CD1c-positive myeloid dendritic cell (primary cell): ENCODE results near the gene HIBCH.
"Not testable (repeated sequence)": the region's sequence is repeated elsewhere in the genome, so short reads cannot be mapped to it uniquely, and the experiment has no call there.

Experiments used
- DNase-seq: peaks from one replicate; pipeline ENCODE4 v3.0.0-alpha.2; 2016; ENCODE audit errors: extremely low spot score

The HIBCH gene

GRCh38 chr2:190250421-190250820 lies 69.2 kb downstream of the HIBCH start:
- no peak for DNase-seq

- DNase-seq: no peak
Observed at GRCh38 chr2:190235551-190236075, 84.0 kb downstream of the HIBCH start.

- DNase-seq: no peak
Observed at GRCh38 chr2:190235101-190235500, 84.5 kb downstream of the HIBCH start.

GRCh38 chr2:190223989-190224388 lies 95.6 kb downstream of the HIBCH start:
- not testable (repeated sequence) for DNase-seq

- not testable (repeated sequence) for DNase-seq
Observed at GRCh38 chr2:190222745-190223144, 96.9 kb downstream of the HIBCH start.

GRCh38 chr2:190221429-190221828 lies 98.2 kb downstream of the HIBCH start:
- no peak for DNase-seq

- no peak for DNase-seq
Observed at GRCh38 chr2:190219186-190219585, 100.4 kb downstream of the HIBCH start.

GRCh38 chr2:190217616-190218015 lies 102.0 kb downstream of the HIBCH start:
- no peak for DNase-seq

- DNase-seq: no peak
Observed at GRCh38 chr2:190216829-190217228, 102.8 kb downstream of the HIBCH start.

- DNase-seq: no peak
Observed at GRCh38 chr2:190215620-190216019, 104.0 kb downstream of the HIBCH start.

- no peak for DNase-seq
Observed at GRCh38 chr2:190214426-190215194, 105.0 kb downstream of the HIBCH start.

- DNase-seq: no peak
Observed at GRCh38 chr2:190213441-190214335, 105.9 kb downstream of the HIBCH start.

- DNase-seq: no peak
Observed at GRCh38 chr2:190210471-190210870, 109.2 kb downstream of the HIBCH start.

- DNase-seq: no peak
Observed at GRCh38 chr2:190209559-190209958, 110.1 kb downstream of the HIBCH start.

GRCh38 chr2:190207930-190208329 lies 111.7 kb downstream of the HIBCH start:
- DNase-seq: no peak

GRCh38 chr2:190205657-190206056 lies 114.0 kb downstream of the HIBCH start:
- no peak for DNase-seq

- DNase-seq: no peak
Observed at GRCh38 chr2:190202604-190203003, 117.0 kb downstream of the HIBCH start.

GRCh38 chr2:190202018-190202417 lies 117.6 kb downstream of the HIBCH start:
- no peak for DNase-seq

GRCh38 chr2:190200603-190201002 lies 119.0 kb downstream of the HIBCH start:
- DNase-seq: no peak

GRCh38 chr2:190199530-190199929 lies 120.1 kb downstream of the HIBCH start:
- no peak for DNase-seq

GRCh38 chr2:190199109-190199508 lies 120.5 kb downstream of the HIBCH start:
- DNase-seq: no peak

GRCh38 chr2:190197143-190197720 lies 122.4 kb downstream of the HIBCH start:
- DNase-seq: no peak
